ENCODE results near the gene ANAPC4. TPM values are rescaled to one million over a fixed set of nuclear protein-coding genes. Genes with fewer than 3 reads are reported as not detected.
"Not testable (repeated sequence)": the region's sequence is repeated elsewhere in the genome, so short reads cannot be mapped to it uniquely, and the experiment has no call there.

The ANAPC4 gene, protein sequence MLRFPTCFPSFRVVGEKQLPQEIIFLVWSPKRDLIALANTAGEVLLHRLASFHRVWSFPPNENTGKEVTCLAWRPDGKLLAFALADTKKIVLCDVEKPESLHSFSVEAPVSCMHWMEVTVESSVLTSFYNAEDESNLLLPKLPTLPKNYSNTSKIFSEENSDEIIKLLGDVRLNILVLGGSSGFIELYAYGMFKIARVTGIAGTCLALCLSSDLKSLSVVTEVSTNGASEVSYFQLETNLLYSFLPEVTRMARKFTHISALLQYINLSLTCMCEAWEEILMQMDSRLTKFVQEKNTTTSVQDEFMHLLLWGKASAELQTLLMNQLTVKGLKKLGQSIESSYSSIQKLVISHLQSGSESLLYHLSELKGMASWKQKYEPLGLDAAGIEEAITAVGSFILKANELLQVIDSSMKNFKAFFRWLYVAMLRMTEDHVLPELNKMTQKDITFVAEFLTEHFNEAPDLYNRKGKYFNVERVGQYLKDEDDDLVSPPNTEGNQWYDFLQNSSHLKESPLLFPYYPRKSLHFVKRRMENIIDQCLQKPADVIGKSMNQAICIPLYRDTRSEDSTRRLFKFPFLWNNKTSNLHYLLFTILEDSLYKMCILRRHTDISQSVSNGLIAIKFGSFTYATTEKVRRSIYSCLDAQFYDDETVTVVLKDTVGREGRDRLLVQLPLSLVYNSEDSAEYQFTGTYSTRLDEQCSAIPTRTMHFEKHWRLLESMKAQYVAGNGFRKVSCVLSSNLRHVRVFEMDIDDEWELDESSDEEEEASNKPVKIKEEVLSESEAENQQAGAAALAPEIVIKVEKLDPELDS
- total RNA-seq (10 to 100 TPM; 29.3 to 41.2 TPM), polyA plus RNA-seq (10 to 100 TPM; 25.3 to 56.3 TPM)
- long read RNA-seq, donor 1, transcript ANAPC4-201 (29 exons, 2,685 nt): major isoform, 22 of 44 reads
- long read RNA-seq, donor 1, partial matches to known transcripts: 12 of 44 reads
- long read RNA-seq, donor 1, other reads (novel, unspliced or antisense): 8 of 44 reads
- long read RNA-seq, donor 2, transcript ANAPC4-201 (29 exons, 2,685 nt): major isoform, 14 of 31 reads
- long read RNA-seq, donor 2, partial matches to known transcripts: 1 of 31 reads
- long read RNA-seq, donor 2, other reads (novel, unspliced or antisense): 13 of 31 reads

DNA sequence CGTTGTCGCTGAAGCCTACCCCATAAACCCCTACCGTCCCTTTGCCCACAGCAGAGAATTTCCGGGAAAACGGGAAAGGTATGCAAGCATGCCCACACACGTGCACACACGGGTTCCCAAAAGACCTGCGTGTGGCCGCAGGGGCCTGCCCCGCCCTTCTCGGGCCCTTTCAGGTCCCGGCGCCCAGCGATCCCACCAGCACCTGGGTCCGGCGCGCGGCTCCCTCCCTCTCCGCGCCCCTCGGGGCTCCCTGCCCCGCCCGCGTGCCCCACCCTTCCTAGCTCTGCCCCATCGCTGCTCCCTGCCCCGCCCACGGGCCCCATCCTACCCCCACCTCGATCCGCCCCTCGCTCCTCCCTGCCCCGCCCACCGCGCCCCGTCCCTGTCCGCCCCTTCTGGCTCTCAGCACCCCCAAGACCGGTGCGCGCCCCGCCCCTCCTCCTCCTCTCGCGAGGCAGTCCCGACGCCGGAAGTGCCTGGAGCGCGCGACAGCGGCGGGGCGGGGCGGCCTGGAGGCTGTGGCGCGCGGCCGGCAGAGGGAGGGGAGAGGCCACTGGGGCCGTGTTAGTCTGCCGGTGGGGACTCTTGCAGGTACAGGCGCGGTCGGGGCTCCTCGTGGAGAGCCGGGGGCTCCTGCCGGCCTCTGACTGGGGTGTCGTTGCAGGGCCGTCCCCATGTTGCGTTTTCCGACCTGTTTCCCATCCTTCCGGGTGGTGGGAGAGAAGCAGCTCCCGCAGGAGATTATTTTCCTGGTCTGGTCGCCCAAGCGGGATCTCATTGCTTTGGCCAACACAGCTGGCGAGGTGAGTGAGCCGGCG, at the start of gene ANAPC4:
Gene ANAPC4, plus strand, starts transcription at position 510 of the 818 bp plus-strand sequence. Its CDS starts 165 bp downstream, at position 675.
- H3K4me3 ChIP-seq (ENCODE audit: low read length in 2 of 2): peak within 1 kb of the TSS; percentile 88 to 95
- 1% methylated on average over 53 to 74 of the region's 74 CpGs for WGBS, 2 donors
- peaks cover 0 to 3% of the 10 kb centered on the region in 2 donors for H3K4me1 ChIP-seq (ENCODE audit: control insufficient read depth in 1 of 2, insufficient read depth in 2 of 2, low read length in 2 of 2)
- DNase-seq: peak; percentile 98 to 99
- no peaks in the 10 kb centered on the region for H3K27me3 ChIP-seq (ENCODE audit: control insufficient read depth in 1 of 2, insufficient read depth in 2 of 2, low read length in 1 of 2)
- H3K9me3 ChIP-seq (ENCODE audit: control insufficient read depth, low read length): no peaks in the 10 kb centered on the region
- intact Hi-C loops (cut with DNase I): loop anchor here (5.0 to 10.0 kb wide), 2 partner anchors 62 to 65 kb away; partner anchors contain the start of gene ZCCHC4 (in 2 of the 2)
- peak within 1 kb of the TSS in 1 of 2 donors; percentile 25 for H3K27ac ChIP-seq (ENCODE audit: low read depth in 1 of 2, low read length in 2 of 2)
- ATAC-seq (ENCODE audit: low FRiP score): peak; percentile 98
- H3K36me3 ChIP-seq (ENCODE audit: control insufficient read depth in 1 of 2, insufficient read depth in 2 of 2, low read length in 1 of 2): no peaks in the 10 kb centered on the region

DNA sequence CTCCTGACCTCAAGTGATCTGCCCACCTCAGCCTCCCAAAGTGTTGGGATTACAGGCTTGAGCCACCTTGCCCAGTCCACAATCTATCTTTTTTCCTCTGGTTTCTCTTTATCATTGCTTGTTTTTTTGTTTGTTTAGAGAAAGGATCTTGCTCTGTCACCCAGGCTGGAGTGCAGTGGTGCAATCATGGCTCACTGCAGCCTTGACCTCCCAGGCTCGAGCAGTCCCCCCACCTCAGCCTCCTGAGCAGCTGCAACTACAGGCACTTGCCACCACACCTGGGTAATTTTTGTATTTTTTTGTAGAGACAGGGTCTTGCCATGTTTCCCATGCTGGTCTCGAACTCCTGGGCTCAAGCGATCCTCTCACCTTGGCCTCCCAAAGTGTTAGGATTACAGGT, 48.6 kb upstream of the ANAPC4 start:
- H3K9me3 ChIP-seq (ENCODE audit: control insufficient read depth, low read length); H3K4me1 ChIP-seq (ENCODE audit: control insufficient read depth in 1 of 2, insufficient read depth in 2 of 2, low read length in 2 of 2); DNase-seq; ATAC-seq (ENCODE audit: low FRiP score); H3K36me3 ChIP-seq (ENCODE audit: control insufficient read depth in 1 of 2, insufficient read depth in 2 of 2, low read length in 1 of 2); H3K27me3 ChIP-seq (ENCODE audit: control insufficient read depth in 1 of 2, insufficient read depth in 2 of 2, low read length in 1 of 2); H3K27ac ChIP-seq (ENCODE audit: low read depth in 1 of 2, low read length in 2 of 2); intact Hi-C loops (cut with DNase I); H3K4me3 ChIP-seq (ENCODE audit: low read length in 2 of 2): not testable (repeated sequence)
- 97 to 98% methylated on average over 3 of the region's 3 CpGs for WGBS, 2 donors

DNA sequence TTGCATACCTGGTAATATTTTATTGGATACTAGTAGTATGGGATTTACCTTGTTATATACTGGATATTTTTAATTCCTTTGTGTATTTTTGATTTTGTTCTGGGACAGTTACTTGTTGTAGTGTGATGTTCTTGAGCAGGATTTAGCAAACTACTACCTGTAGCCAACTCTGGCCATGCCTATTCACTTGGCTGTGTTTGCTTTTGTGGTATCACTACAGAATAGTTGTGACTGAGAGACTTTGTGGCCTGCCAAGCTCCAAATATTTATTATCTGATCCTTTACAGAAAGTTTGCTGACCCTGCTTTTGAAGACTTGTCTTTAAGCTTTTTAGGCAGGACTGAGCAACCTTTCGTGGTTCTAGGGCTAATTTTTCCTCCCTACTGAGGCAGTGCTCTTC, 46.7 kb upstream of the ANAPC4 start:
- Histone ChIP-seq H3K9me3 (ENCODE audit: control insufficient read depth, low read length) (no peaks in the 10 kb centered on the region), H3K27ac (ENCODE audit: low read depth in 1 of 2, low read length in 2 of 2) (peak overlapping the region in 1 of 2 donors; percentile 90), H3K4me3 (ENCODE audit: low read length in 2 of 2) (no peak overlapping the region), H3K36me3 (ENCODE audit: control insufficient read depth in 1 of 2, insufficient read depth in 2 of 2, low read length in 1 of 2) (no peaks in the 10 kb centered on the region), H3K27me3 (ENCODE audit: control insufficient read depth in 1 of 2, insufficient read depth in 2 of 2, low read length in 1 of 2) (no peaks in the 10 kb centered on the region), H3K4me1 (ENCODE audit: control insufficient read depth in 1 of 2, insufficient read depth in 2 of 2, low read length in 2 of 2) (no peaks in the 10 kb centered on the region)
- no peak for ATAC-seq (ENCODE audit: low FRiP score)
- 70 to 72% methylated on average over 1 of the region's 1 CpG for WGBS, 2 donors
- no peak for DNase-seq
- intact Hi-C loops (cut with DNase I): no loop called here

DNA sequence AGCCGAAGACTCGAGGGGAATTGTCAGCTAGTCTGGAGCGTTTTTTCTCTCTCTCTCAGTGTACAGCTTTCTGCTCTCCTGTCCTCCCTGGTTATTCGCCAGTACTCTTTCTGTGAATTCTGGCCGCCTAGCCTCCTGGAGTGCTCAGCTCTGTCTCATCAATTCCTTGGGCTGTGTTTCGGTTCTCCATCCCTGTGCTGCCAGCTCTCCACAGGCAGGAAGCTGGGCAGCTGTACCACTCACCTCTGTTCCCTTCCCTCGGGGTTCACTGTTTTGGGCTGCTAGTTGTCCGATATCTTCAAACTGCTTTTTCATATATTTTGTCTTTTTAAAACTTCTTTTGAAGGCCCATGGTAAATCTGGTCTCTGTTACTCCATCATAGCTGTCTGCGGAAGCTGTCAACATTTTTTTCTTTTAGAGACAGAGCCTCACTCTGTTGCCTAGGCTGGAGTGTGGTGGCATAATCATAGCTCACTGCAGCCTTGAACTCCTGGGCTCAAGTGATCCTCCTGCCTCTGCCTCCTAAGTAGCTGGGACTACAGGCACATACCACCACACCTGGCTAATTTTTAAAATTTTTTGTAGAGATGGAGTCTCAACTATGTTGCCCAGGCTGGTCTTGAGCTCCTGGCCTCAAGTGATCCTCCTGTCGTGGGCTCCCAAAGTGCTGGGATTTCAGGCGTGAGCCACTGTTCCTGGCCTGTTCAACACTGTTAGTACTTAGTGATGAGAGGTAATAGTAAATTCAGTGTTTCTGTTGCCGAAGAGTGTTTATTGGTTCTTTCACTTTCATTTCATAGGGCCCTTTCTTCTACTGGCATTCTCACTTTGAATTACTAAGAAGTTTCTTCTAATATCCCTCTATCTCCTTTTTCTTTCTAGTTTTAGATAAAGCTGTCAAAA, 45.9 kb upstream of the ANAPC4 start:
- WGBS, 2 donors: 53% methylated on average over 12 of the region's 12 CpGs
- Histone ChIP-seq H3K4me3 (ENCODE audit: low read length in 2 of 2) (peak overlapping the region; percentile 12 to 20), H3K27ac (ENCODE audit: low read depth in 1 of 2, low read length in 2 of 2) (peak overlapping the region in 1 of 2 donors; percentile 90)

DNA sequence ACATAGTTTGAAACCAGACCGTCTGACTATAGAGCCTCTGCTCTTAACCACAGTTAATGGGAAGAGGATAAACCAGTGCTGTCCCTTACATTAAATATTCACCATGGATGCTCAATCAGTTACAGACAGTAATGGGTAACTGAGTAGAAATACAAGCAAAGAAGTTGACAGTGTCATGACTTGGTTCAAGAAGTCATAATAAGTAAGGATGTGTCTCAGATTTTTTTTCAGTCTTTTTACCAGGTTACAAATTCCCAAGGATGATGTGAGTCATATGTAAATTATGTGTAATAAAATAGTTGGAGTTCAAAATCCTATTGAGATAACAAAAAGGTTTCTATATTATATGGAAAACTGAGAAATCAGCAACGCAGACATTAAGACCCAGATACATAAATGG, 33.4 kb upstream of the ANAPC4 start:
- Histone ChIP-seq H3K4me1 (ENCODE audit: control insufficient read depth in 1 of 2, insufficient read depth in 2 of 2, low read length in 2 of 2) (no peaks in the 10 kb centered on the region), H3K36me3 (ENCODE audit: control insufficient read depth in 1 of 2, insufficient read depth in 2 of 2, low read length in 1 of 2) (no peaks in the 10 kb centered on the region), H3K27me3 (ENCODE audit: control insufficient read depth in 1 of 2, insufficient read depth in 2 of 2, low read length in 1 of 2) (no peaks in the 10 kb centered on the region), H3K9me3 (ENCODE audit: control insufficient read depth, low read length) (no peaks in the 10 kb centered on the region), H3K4me3 (ENCODE audit: low read length in 2 of 2) (no peak overlapping the region), H3K27ac (ENCODE audit: low read depth in 1 of 2, low read length in 2 of 2) (no peak overlapping the region)
- DNase-seq (no peak), ATAC-seq (ENCODE audit: low FRiP score) (no peak)
- WGBS, 2 donors: 97 to 100% methylated on average over 2 of the region's 2 CpGs
- intact Hi-C loops (cut with DNase I): no loop called here

More for the DNA sequence above, 45.9 kb upstream of the ANAPC4 start:
- Histone ChIP-seq H3K4me1 (ENCODE audit: control insufficient read depth in 1 of 2, insufficient read depth in 2 of 2, low read length in 2 of 2) (no peaks in the 10 kb centered on the region), H3K36me3 (ENCODE audit: control insufficient read depth in 1 of 2, insufficient read depth in 2 of 2, low read length in 1 of 2) (no peaks in the 10 kb centered on the region), H3K9me3 (ENCODE audit: control insufficient read depth, low read length) (no peaks in the 10 kb centered on the region), H3K27me3 (ENCODE audit: control insufficient read depth in 1 of 2, insufficient read depth in 2 of 2, low read length in 1 of 2) (no peaks in the 10 kb centered on the region)
- DNase-seq (no peak), ATAC-seq (ENCODE audit: low FRiP score) (peak; percentile 46)
- intact Hi-C loops (cut with DNase I): no loop called here

DNA sequence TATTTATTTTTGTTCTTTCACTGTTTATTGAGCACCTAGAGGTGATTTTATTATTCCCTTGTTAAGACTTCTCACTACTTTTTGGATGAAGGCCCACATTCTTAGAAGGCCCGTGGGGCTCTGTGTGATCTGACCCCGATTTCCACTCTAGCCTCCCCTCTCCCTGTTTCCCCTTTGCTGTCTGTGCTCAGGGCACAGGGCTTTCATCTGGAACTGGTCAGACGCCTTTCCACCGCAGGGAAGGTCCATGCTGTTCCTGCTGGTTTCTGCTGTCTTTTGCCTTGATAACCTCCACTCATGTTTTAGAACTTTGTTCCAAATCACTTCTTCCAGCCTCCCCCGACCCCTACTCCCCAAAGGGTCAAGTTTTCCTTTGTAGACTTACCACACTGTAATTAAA, 31.3 kb upstream of the ANAPC4 start:
- WGBS, 2 donors: 64 to 68% methylated on average over 5 of the region's 5 CpGs
- no peak for DNase-seq
- ATAC-seq (ENCODE audit: low FRiP score): no peak

DNA sequence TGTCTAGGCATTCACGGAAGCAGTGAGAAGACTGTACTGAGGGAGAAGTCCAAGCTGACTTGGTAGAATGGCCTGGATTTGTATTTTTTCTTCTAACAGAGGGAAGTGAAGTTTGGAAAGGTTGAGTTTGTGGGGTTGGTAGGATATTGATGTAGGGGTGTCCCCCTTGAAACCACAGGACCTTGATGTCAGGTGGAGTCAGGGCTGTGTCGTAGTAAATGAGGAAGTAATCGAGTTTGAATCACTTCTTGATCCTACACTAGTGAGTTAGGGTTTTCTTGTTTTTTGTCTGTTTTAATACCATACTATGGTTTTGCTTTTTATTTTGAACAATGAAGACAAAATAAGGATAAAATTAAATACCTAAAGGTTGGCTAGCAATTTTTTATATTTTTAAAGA, 30.1 kb upstream of the ANAPC4 start:
- no peak overlapping the region for H3K4me3 ChIP-seq (ENCODE audit: low read length in 2 of 2)
- intact Hi-C loops (cut with DNase I): no loop called here
- WGBS, 2 donors: 90 to 92% methylated on average over 3 of the region's 3 CpGs
- H3K27me3 ChIP-seq (ENCODE audit: control insufficient read depth in 1 of 2, insufficient read depth in 2 of 2, low read length in 1 of 2): no peaks in the 10 kb centered on the region
- H3K4me1 ChIP-seq (ENCODE audit: control insufficient read depth in 1 of 2, insufficient read depth in 2 of 2, low read length in 2 of 2): no peaks in the 10 kb centered on the region
- DNase-seq (no peak), ATAC-seq (ENCODE audit: low FRiP score) (no peak)
- no peak overlapping the region for H3K27ac ChIP-seq (ENCODE audit: low read depth in 1 of 2, low read length in 2 of 2)
- peaks cover 0 to 2% of the 10 kb centered on the region in 2 donors for H3K36me3 ChIP-seq (ENCODE audit: control insufficient read depth in 1 of 2, insufficient read depth in 2 of 2, low read length in 1 of 2)
- no peaks in the 10 kb centered on the region for H3K9me3 ChIP-seq (ENCODE audit: control insufficient read depth, low read length)

More for the DNA sequence above, 31.3 kb upstream of the ANAPC4 start:
- Histone ChIP-seq H3K9me3 (ENCODE audit: control insufficient read depth, low read length) (no peaks in the 10 kb centered on the region), H3K4me3 (ENCODE audit: low read length in 2 of 2) (no peak overlapping the region), H3K4me1 (ENCODE audit: control insufficient read depth in 1 of 2, insufficient read depth in 2 of 2, low read length in 2 of 2) (no peaks in the 10 kb centered on the region), H3K27ac (ENCODE audit: low read depth in 1 of 2, low read length in 2 of 2) (no peak overlapping the region), H3K36me3 (ENCODE audit: control insufficient read depth in 1 of 2, insufficient read depth in 2 of 2, low read length in 1 of 2) (peaks cover 0 to 2% of the 10 kb centered on the region in 2 donors), H3K27me3 (ENCODE audit: control insufficient read depth in 1 of 2, insufficient read depth in 2 of 2, low read length in 1 of 2) (no peaks in the 10 kb centered on the region)
- intact Hi-C loops (cut with DNase I): no loop called here

All from aorta (tissue), 5 donors.